SK-N-SH treated with all-trans-retinoic acid at 6 μM for 48 hours (cell line): Measurements from ENCODE around the gene ANP32A.

ENCODE experiments used
- ARNTL ChIP-seq: fragments of 450-650 bp; formaldehyde crosslinking; IDR thresholded peaks from 2 replicates; pipeline ENCODE4 v1.5.0; 2020; ENCODE audit warnings: low read depth, mild to moderate bottlenecking, moderate library complexity, borderline replicate concordance
- BACH2 ChIP-seq: fragments of 250-450 bp; sonication (Bioruptor Pico); IDR thresholded peaks from 2 replicates; pipeline ENCODE4 v1.9.0; 2021; ENCODE audit warnings: mild to moderate bottlenecking, borderline replicate concordance
- ESRRG ChIP-seq: fragments of 250-450 bp; sonication (Bioruptor Pico); IDR thresholded peaks from 2 replicates; pipeline ENCODE4 v1.6.1; 2021; ENCODE audit warnings: mild to moderate bottlenecking
- OSR1 ChIP-seq: fragments of 250-450 bp; sonication (Bioruptor Pico); IDR thresholded peaks from 2 replicates; pipeline ENCODE4 v1.8.0; 2022; ENCODE audit warnings: moderate library complexity, mild to moderate bottlenecking, inconsistent platforms
- POU6F1 ChIP-seq: fragments of 250-450 bp; sonication (Bioruptor Pico); IDR thresholded peaks from 2 replicates; pipeline ENCODE4 v1.8.0; 2021; ENCODE audit warnings: low read depth, mild to moderate bottlenecking, moderate library complexity, borderline replicate concordance
- ZFP30 ChIP-seq: fragments of 450-650 bp; formaldehyde crosslinking; IDR thresholded peaks from 2 replicates; pipeline ENCODE4 v1.5.0; 2022; ENCODE audit warnings: mild to moderate bottlenecking, moderate library complexity

- no peak for TF ChIP-seq OSR1 (CRISPR knock-in tag)
- no peak for TF ChIP-seq ESRRG (CRISPR knock-in tag)
- no peak for TF ChIP-seq ARNTL
- no peak for TF ChIP-seq POU6F1 (CRISPR knock-in tag)
- no peak for TF ChIP-seq ZFP30 (CRISPR knock-in tag)
- no peak for TF ChIP-seq BACH2
Observed at GRCh38 chr15:68868296-68868695, 47.6 kb upstream of the ANP32A start.
